SK-N-SH (cell line): ENCODE results near the gene TSEN15. TPM values are rescaled to one million over a fixed set of nuclear protein-coding genes. Genes with fewer than 3 reads are reported as not detected.

Source experiments
- CTCF ChIA-PET: fragments of 300-600, 350-600 bp; formaldehyde crosslinking; extraction: SDS; loops from one replicate; lab custom pipeline; 2021; lab: Yijun Ruan, JAX
- POLR2A ChIA-PET: fragments of 350-600 bp; sonication (Branson Sonifier 250); formaldehyde crosslinking; extraction: SDS; loops from one replicate; lab custom pipeline; 2020; ENCODE audit warnings: antibody characterized with exemption, inconsistent platforms; lab: Yijun Ruan, JAX
- DNase-seq: peaks from one replicate; pipeline ENCODE4 v3.0.0; 2012
- H2AFZ ChIP-seq: fragments of 200-600 bp; sonication (generic); 2 replicates; pipeline ENCODE4 v1.8.1; 2016; ENCODE audit warnings: antibody characterized with exemption, mild to moderate bottlenecking, low read depth
- H3F3A ChIP-seq: fragments of 200-600 bp; sonication (generic); replicated peaks from 2 replicates; pipeline ENCODE3; 2016; ENCODE audit warnings: antibody characterized with exemption, mild to moderate bottlenecking; ENCODE audit not compliant: insufficient read depth
- H3K27ac ChIP-seq, 2 experiments: fragments of 200-500 bp in 1 of 2; fragments of 200-600 bp in 1 of 2; sonication (Bioruptor generic) in 1 of 2; sonication (generic), shearing (Covaris generic) in 1 of 2; 2 replicates each; pipeline versions ENCODE4 v1.5.1 to v1.6.1; 2014 to 2016; ENCODE audit warnings: low read depth in 2 of 2, inconsistent platforms in 1 of 2, low read length in 1 of 2, mild to moderate bottlenecking in 1 of 2, mixed read lengths in 1 of 2
- H3K27me3 ChIP-seq: fragments of 200-600 bp; sonication (generic), shearing (Covaris generic); 2 replicates; pipeline ENCODE4 v1.6.1; 2016; ENCODE audit warnings: mixed run types; ENCODE audit not compliant: insufficient read depth
- H3K36me3 ChIP-seq, 2 experiments: fragments of 200-500 bp in 1 of 2; fragments of 200-600 bp in 1 of 2; sonication (Bioruptor generic) in 1 of 2; sonication (generic) in 1 of 2; replicated peaks in 1 of 2; 2 replicates each; pipeline versions ENCODE3 to v1.5.1; 2014 to 2016; ENCODE audit warnings: low read length in 1 of 2, mild to moderate bottlenecking in 1 of 2; ENCODE audit not compliant: insufficient read depth in 2 of 2, control insufficient read depth in 1 of 2
- H3K4me1 ChIP-seq, 2 experiments: fragments of 200-500 bp in 1 of 2; fragments of 200-600 bp in 1 of 2; sonication (Bioruptor generic) in 1 of 2; sonication (generic), shearing (Covaris generic) in 1 of 2; 2 replicates each; pipeline versions ENCODE4 v1.5.1 to v1.6.1; 2014 to 2016; ENCODE audit warnings: low read depth in 1 of 2, low read length in 1 of 2, mixed run types in 1 of 2; ENCODE audit not compliant: insufficient read depth in 2 of 2, control insufficient read depth in 1 of 2
- H3K4me2 ChIP-seq: fragments of 200-600 bp; sonication (generic), shearing (Covaris generic); 2 replicates; pipeline ENCODE4 v1.6.1; 2017; ENCODE audit warnings: mixed run types
- H3K4me3 ChIP-seq, 2 experiments: fragments of 200-500 bp in 1 of 2; fragments of 200-600 bp in 1 of 2; sonication (Bioruptor generic) in 1 of 2; sonication (generic), shearing (Covaris generic) in 1 of 2; 2 replicates each; pipeline versions ENCODE4 v1.5.1 to v1.8.1; 2014 to 2016; ENCODE audit warnings: low read depth in 2 of 2, inconsistent platforms in 1 of 2, low read length in 1 of 2, mild to moderate bottlenecking in 1 of 2, mixed read lengths in 1 of 2, moderate library complexity in 1 of 2
- H3K79me2 ChIP-seq: fragments of 200-600 bp; sonication (generic); 2 replicates; pipeline ENCODE4 v1.8.1; 2017; ENCODE audit warnings: mild to moderate bottlenecking; ENCODE audit not compliant: insufficient read depth
- H3K9ac ChIP-seq: fragments of 200-600 bp; sonication (generic); 2 replicates; pipeline ENCODE4 v1.6.1; 2017; ENCODE audit warnings: mixed run types
- H3K9me2 ChIP-seq: fragments of 200-600 bp; sonication (generic); 2 replicates; pipeline ENCODE4 v1.6.1; 2017; ENCODE audit warnings: mixed run types
- H3K9me3 ChIP-seq: fragments of 200-600 bp; sonication (generic); 2 replicates; pipeline ENCODE4 v1.6.1; 2017; ENCODE audit warnings: mixed run types, mild to moderate bottlenecking, moderate library complexity
- H4K20me1 ChIP-seq: fragments of 200-600 bp; sonication (generic); 2 replicates; pipeline ENCODE4 v1.6.1; 2017; ENCODE audit warnings: mild to moderate bottlenecking, mixed run types; ENCODE audit not compliant: insufficient read depth
- ELF1 ChIP-seq: IDR thresholded peaks from 2 replicates; pipeline ENCODE4 v1.4.0; 2012
- FOSL2 ChIP-seq: IDR thresholded peaks from 2 replicates; pipeline ENCODE4 v1.4.0; 2012; ENCODE audit warnings: low read depth, mild to moderate bottlenecking, moderate library complexity, borderline replicate concordance
- FOXM1 ChIP-seq: IDR thresholded peaks from 2 replicates; pipeline ENCODE4 v1.4.0; 2012; ENCODE audit warnings: low read depth, mild to moderate bottlenecking
- GABPA ChIP-seq: IDR thresholded peaks from 2 replicates; pipeline ENCODE4 v1.4.0; 2012; ENCODE audit warnings: low read depth, mild to moderate bottlenecking
- JUND ChIP-seq: IDR thresholded peaks from 2 replicates; pipeline ENCODE4 v1.4.0; 2012
- MEF2A ChIP-seq: IDR thresholded peaks from 2 replicates; pipeline ENCODE4 v1.4.0; 2012; ENCODE audit warnings: low read depth, borderline replicate concordance
- MXI1 ChIP-seq: IDR thresholded peaks from 2 replicates; pipeline ENCODE4 v1.6.1; 2012; ENCODE audit warnings: mild to moderate bottlenecking, low read depth, low read length, improper control_type of control experiment
- RAD21 ChIP-seq: IDR thresholded peaks from 2 replicates; pipeline ENCODE4 v1.6.1; 2012; ENCODE audit warnings: mild to moderate bottlenecking, low read length
- RXRA ChIP-seq: IDR thresholded peaks from 2 replicates; pipeline ENCODE4 v1.4.0; 2012; ENCODE audit warnings: low read depth, mild to moderate bottlenecking, borderline replicate concordance
- SMC3 ChIP-seq: IDR thresholded peaks from 2 replicates; pipeline ENCODE4 v1.6.1; 2012; ENCODE audit warnings: low read depth, low read length, improper control_type of control experiment
- TAF1 ChIP-seq: IDR thresholded peaks from 2 replicates; pipeline ENCODE4 v1.6.1; 2012; ENCODE audit warnings: low read depth, mild to moderate bottlenecking, low read length, moderate library complexity, borderline replicate concordance
- TCF12 ChIP-seq: IDR thresholded peaks from 2 replicates; pipeline ENCODE4 v1.4.0; 2012
- WGBS: methylation state at CpG from one replicate; pipeline ENCODE4 v1.1.6; 2017; ENCODE audit warnings: low lambda C conversion rate; 5-methylcytosine and 5-hydroxymethylcytosine counted together
- polyA plus RNA-seq, 3 experiments: library from polyadenylated mRNA; depleted of rRNA; stranded (reverse); fragments of >200 nt; gene quantifications; 2 replicates each; pipeline ENCODE4 v1.2.3, GENCODE V29; 2012
- TF ChIP-seq, protein P1 (sequence below): IDR thresholded peaks from 2 replicates; pipeline ENCODE4 v1.4.0; 2012; ENCODE audit warnings: low read depth, borderline replicate concordance
- TF ChIP-seq, protein P2 (sequence below): IDR thresholded peaks from 2 replicates; pipeline ENCODE4 v1.4.0; 2012; ENCODE audit warnings: low read depth
- TF ChIP-seq, protein P3 (sequence below): IDR thresholded peaks from 2 replicates; pipeline ENCODE4; 2012

The TSEN15 gene
- polyA plus RNA-seq, 1 of the 3 experiments (the other 2 are of a cell fraction) = 29.0 TPM

DNA sequence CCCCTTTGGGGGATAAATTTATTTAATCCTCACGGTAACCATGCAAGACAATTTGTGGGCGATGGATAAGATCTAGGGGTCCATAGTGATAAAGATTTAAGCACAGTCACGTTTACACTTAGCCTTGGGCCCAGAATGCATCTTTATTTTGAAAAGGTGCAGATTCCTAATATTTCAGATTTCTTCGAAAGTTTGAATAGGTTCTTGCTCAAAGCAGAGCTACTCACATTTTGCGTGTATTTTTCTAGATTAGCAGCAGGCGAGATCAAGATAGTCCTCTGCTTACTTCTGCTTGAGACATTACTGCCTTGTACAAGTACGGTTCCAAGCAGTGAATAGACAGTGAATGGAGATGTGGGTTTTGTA lies 647 bp downstream of the TSEN15 start:
- H3K9me2 ChIP-seq = no peaks in the 10 kb centered on the region
- peak overlapping the region; percentile 91 for H3K4me2 ChIP-seq
- peak overlapping the region; percentile 86 to 97 for H3K27ac ChIP-seq
- H3K9me3 ChIP-seq = no peaks in the 10 kb centered on the region
- ChIA-PET POLR2A (interaction anchor here (0.9 to 1.7 kb wide), 3 partner anchors 335 to 405 kb away, joined by 3 to 5 read pairs (median 4); partner anchors contain the start of gene C1orf21), CTCF (interaction anchor here (1.6 to 2.1 kb wide), 2 partner anchors 9 to 30 kb away, joined by 3 to 4 read pairs; no protein-coding TSS in a partner anchor)
- H3K79me2 ChIP-seq = peaks cover 39% of the 10 kb centered on the region
- peaks cover 17% of the 10 kb centered on the region for H3F3A ChIP-seq
- WGBS = 0% methylated on average over 7 of the region's 7 CpGs
- DNase-seq = no peak
- H3K4me1 ChIP-seq = peaks cover 22 to 25% of the 10 kb centered on the region in 2 experiments
- no peaks in the 10 kb centered on the region for H3K27me3 ChIP-seq
- H4K20me1 ChIP-seq = no peaks in the 10 kb centered on the region
- peak; percentile 7; the same call in 1 of the 2 replicates for TF ChIP-seq MXI1
- no peak for TF ChIP-seq RXRA
- peak overlapping the region; percentile 89 for H3K9ac ChIP-seq
- H3K4me3 ChIP-seq = peak overlapping the region; percentile 94 to 99
- H3K36me3 ChIP-seq = peaks cover 16 to 24% of the 10 kb centered on the region in 2 experiments
- H2AFZ ChIP-seq = peak overlapping the region; percentile 99

DNA sequence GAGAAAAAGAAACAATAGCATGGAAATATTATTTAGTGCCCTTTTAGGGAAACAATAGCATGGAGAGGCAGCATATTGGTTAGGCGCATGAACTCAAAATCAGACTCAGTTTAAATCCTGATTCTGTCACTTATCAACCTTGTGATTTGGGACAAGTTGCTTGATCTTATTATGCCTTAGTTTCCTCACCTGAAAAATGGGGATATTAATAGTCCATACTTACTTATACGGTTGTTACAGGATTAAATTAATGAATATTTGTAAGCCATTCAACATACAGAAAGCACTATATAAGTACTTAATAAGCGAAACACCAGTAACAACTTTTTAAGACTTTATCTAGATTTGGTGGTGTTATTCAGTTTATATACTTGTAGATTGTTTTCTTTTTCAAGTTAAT lies 1.2 kb downstream of the TSEN15 start:
- 89% methylated on average over 3 of the region's 3 CpGs for WGBS
- Histone ChIP-seq H3K4me2 (peak overlapping the region; percentile 91), H4K20me1 (no peaks in the 10 kb centered on the region), H3K9me2 (no peaks in the 10 kb centered on the region), H3K79me2 (peaks cover 39% of the 10 kb centered on the region), H3K27ac (peak overlapping the region; percentile 86 to 97; a peak in 3 of 4 replicates), H3K36me3 (peaks cover 16 to 26% of the 10 kb centered on the region in 2 experiments), H3F3A (peaks cover 23% of the 10 kb centered on the region), H3K4me1 (peaks cover 22 to 25% of the 10 kb centered on the region in 2 experiments), H3K4me3 (peak overlapping the region; percentile 94 to 99), H3K9ac (peak overlapping the region; percentile 89; the same call in 1 of the 2 replicates), H2AFZ (peak overlapping the region; percentile 99; the same call in 1 of the 2 replicates), H3K27me3 (no peaks in the 10 kb centered on the region), H3K9me3 (no peaks in the 10 kb centered on the region)
- ChIA-PET CTCF (interaction anchor here (0.6 to 2.1 kb wide), 3 partner anchors 10 to 202 kb away, joined by 3 to 4 read pairs (median 3); no protein-coding TSS in a partner anchor), POLR2A (no interaction called here)
- TF ChIP-seq GABPA (no peak), TCF12 (no peak), SMC3 (no peak), FOSL2 (no peak), TAF1 (no peak), MEF2A (no peak), FOXM1 (no peak), RAD21 (no peak), MXI1 (no peak), ELF1 (no peak), JUND (no peak)
- TF ChIP-seq, protein P1, sequence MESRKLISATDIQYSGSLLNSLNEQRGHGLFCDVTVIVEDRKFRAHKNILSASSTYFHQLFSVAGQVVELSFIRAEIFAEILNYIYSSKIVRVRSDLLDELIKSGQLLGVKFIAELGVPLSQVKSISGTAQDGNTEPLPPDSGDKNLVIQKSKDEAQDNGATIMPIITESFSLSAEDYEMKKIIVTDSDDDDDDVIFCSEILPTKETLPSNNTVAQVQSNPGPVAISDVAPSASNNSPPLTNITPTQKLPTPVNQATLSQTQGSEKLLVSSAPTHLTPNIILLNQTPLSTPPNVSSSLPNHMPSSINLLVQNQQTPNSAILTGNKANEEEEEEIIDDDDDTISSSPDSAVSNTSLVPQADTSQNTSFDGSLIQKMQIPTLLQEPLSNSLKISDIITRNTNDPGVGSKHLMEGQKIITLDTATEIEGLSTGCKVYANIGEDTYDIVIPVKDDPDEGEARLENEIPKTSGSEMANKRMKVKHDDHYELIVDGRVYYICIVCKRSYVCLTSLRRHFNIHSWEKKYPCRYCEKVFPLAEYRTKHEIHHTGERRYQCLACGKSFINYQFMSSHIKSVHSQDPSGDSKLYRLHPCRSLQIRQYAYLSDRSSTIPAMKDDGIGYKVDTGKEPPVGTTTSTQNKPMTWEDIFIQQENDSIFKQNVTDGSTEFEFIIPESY = no peak
- TF ChIP-seq, protein P2, sequence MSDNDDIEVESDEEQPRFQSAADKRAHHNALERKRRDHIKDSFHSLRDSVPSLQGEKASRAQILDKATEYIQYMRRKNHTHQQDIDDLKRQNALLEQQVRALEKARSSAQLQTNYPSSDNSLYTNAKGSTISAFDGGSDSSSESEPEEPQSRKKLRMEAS = no peak
- TF ChIP-seq, protein P3, sequence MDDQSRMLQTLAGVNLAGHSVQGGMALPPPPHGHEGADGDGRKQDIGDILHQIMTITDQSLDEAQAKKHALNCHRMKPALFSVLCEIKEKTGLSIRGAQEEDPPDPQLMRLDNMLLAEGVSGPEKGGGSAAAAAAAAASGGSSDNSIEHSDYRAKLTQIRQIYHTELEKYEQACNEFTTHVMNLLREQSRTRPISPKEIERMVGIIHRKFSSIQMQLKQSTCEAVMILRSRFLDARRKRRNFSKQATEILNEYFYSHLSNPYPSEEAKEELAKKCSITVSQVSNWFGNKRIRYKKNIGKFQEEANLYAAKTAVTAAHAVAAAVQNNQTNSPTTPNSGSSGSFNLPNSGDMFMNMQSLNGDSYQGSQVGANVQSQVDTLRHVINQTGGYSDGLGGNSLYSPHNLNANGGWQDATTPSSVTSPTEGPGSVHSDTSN = no peak
- DNase-seq = no peak
